Neural cell (in vitro differentiated cells): ENCODE data around the gene PCNX2. TPM values are rescaled to one million over a fixed set of nuclear protein-coding genes. Genes with fewer than 3 reads are reported as not detected.

ENCODE experiments used
- H2AFZ ChIP-seq: fragments of 200-600, 300-800 bp; sonication (generic), shearing (Covaris generic); 2 replicates; pipeline ENCODE4 v1.6.0; 2014; ENCODE audit warnings: low read depth, mild to moderate bottlenecking, antibody characterized with exemption, low read length, moderate library complexity
- H3F3A ChIP-seq: fragments of 200-600 bp; shearing (Covaris generic); 2 replicates; pipeline ENCODE4 v1.6.1; 2016; ENCODE audit warnings: mild to moderate bottlenecking, moderate library complexity, mixed read lengths, antibody characterized with exemption, low read length; ENCODE audit not compliant: insufficient read depth, poor library complexity, severe bottlenecking
- H3K27ac ChIP-seq: fragments of 200-600, 300-800 bp; sonication (generic), shearing (Covaris generic); 2 replicates; pipeline ENCODE4 v1.5.1; 2014; ENCODE audit warnings: mild to moderate bottlenecking, low read length, moderate library complexity
- H3K27me3 ChIP-seq: fragments of 300-800, 200-600 bp; sonication (generic), shearing (Covaris generic); 2 replicates; pipeline ENCODE4 v1.6.0; 2014; ENCODE audit warnings: mild to moderate bottlenecking, low read depth, low read length, moderate library complexity; ENCODE audit not compliant: insufficient read depth
- H3K36me3 ChIP-seq: fragments of 300-800, 200-600 bp; sonication (generic), shearing (Covaris generic); 2 replicates; pipeline ENCODE4 v1.5.1; 2014; ENCODE audit warnings: mild to moderate bottlenecking, antibody characterized with exemption, low read length, moderate library complexity; ENCODE audit not compliant: insufficient read depth
- H3K4me2 ChIP-seq: fragments of 300-800, 200-600 bp; sonication (generic), shearing (Covaris generic); 2 replicates; pipeline ENCODE4 v1.6.0; 2014; ENCODE audit warnings: mild to moderate bottlenecking, low read length
- H3K4me3 ChIP-seq: fragments of 300-800, 200-600 bp; sonication (generic), shearing (Covaris generic); 2 replicates; pipeline ENCODE4 v1.5.1; 2014; ENCODE audit warnings: mild to moderate bottlenecking, low read length, moderate library complexity
- H3K79me2 ChIP-seq: fragments of 200-600 bp; shearing (Covaris generic); replicated peaks from 2 replicates; pipeline ENCODE4 v1.6.0; 2014; ENCODE audit warnings: mild to moderate bottlenecking, low read length, moderate library complexity; ENCODE audit not compliant: insufficient read depth
- H3K9ac ChIP-seq: fragments of 300-800, 200-600 bp; sonication (generic), shearing (Covaris generic); 2 replicates; pipeline ENCODE4 v1.6.1; 2016; ENCODE audit warnings: mild to moderate bottlenecking, low read length, mixed read lengths
- H3K9me2 ChIP-seq: fragments of 200-600 bp; shearing (Covaris generic); 2 replicates; pipeline ENCODE4 v1.6.1; 2016; ENCODE audit warnings: mild to moderate bottlenecking, low read length, mixed read lengths; ENCODE audit not compliant: insufficient read depth
- H3K9me3 ChIP-seq: fragments of 200-600, 300-800 bp; sonication (generic), shearing (Covaris generic); 2 replicates; pipeline ENCODE4 v1.6.1; 2016; ENCODE audit warnings: mild to moderate bottlenecking, mixed run types, low read length, moderate library complexity, mixed read lengths
- H4K20me1 ChIP-seq: fragments of 200-600 bp; shearing (Covaris generic); 2 replicates; pipeline ENCODE4 v1.6.1; 2016; ENCODE audit warnings: mild to moderate bottlenecking, mixed run types; ENCODE audit not compliant: insufficient read depth
- CTCF ChIP-seq: fragments of 450-650 bp; IDR thresholded peaks from 2 replicates; pipeline ENCODE4 v1.5.1; 2014; ENCODE audit warnings: antibody characterized with exemption, mild to moderate bottlenecking, moderate library complexity; ENCODE audit not compliant: poor library complexity, severe bottlenecking
- EP300 ChIP-seq: fragments of 450-650 bp; conservative IDR thresholded peaks from 2 replicates; pipeline ENCODE4 v1.6.1; 2014; ENCODE audit warnings: antibody characterized with exemption, mild to moderate bottlenecking, moderate library complexity; ENCODE audit not compliant: poor library complexity, severe bottlenecking
- EZH2 ChIP-seq: fragments of 200-600, 300-800 bp; shearing (Covaris generic), sonication (generic); IDR thresholded peaks from 2 replicates; pipeline ENCODE4 v1.6.1; 2014; ENCODE audit warnings: antibody characterized with exemption, low read length, borderline replicate concordance, mild to moderate bottlenecking; ENCODE audit not compliant: insufficient read depth, poor library complexity, severe bottlenecking
- MXI1 ChIP-seq: fragments of 450-650 bp; conservative IDR thresholded peaks from 2 replicates; pipeline ENCODE4 v1.6.1; 2014; ENCODE audit warnings: antibody characterized with exemption, mild to moderate bottlenecking; ENCODE audit not compliant: poor library complexity, severe bottlenecking
- POLR2AphosphoS5 ChIP-seq: IDR thresholded peaks from 2 replicates; pipeline ENCODE4 v1.6.1; 2012
- RAD21 ChIP-seq: fragments of 450-650 bp; conservative IDR thresholded peaks from 2 replicates; pipeline ENCODE4 v1.6.1; 2014; ENCODE audit warnings: antibody characterized with exemption, mild to moderate bottlenecking, moderate library complexity
- REST ChIP-seq: IDR thresholded peaks from 2 replicates; pipeline ENCODE4 v1.6.1; 2012; ENCODE audit warnings: borderline replicate concordance
- SMC3 ChIP-seq: fragments of 450-650 bp; conservative IDR thresholded peaks from 2 replicates; pipeline ENCODE4 v1.6.1; 2014; ENCODE audit warnings: antibody characterized with exemption, mild to moderate bottlenecking, moderate library complexity; ENCODE audit not compliant: poor library complexity
- TAF1 ChIP-seq: IDR thresholded peaks from 2 replicates; pipeline ENCODE4 v1.6.1; 2012; ENCODE audit warnings: low read depth
- polyA plus RNA-seq: library from polyadenylated mRNA; depleted of rRNA; stranded (reverse); fragments of >200 nt; gene quantifications from 2 replicates; pipeline ENCODE4 v1.2.3, GENCODE V29; 2014

The PCNX2 gene
- polyA plus RNA-seq, 1 donor from 2014 or later = 17.2 TPM

GRCh38 chr1:232938926-232939325 lies 356.6 kb downstream of the PCNX2 start:
- H4K20me1 ChIP-seq = no peaks in the 10 kb centered on the region
- H3K9me3 ChIP-seq = no peaks in the 10 kb centered on the region
- no peak overlapping the region for H3K27ac ChIP-seq
- H3K27me3 ChIP-seq = no peaks in the 10 kb centered on the region
- no peaks in the 10 kb centered on the region for H3F3A ChIP-seq
- no peak overlapping the region for H3K9ac ChIP-seq
- H2AFZ ChIP-seq = no peak overlapping the region
- H3K79me2 ChIP-seq = no peaks in the 10 kb centered on the region
- no peaks in the 10 kb centered on the region for H3K9me2 ChIP-seq
- no peak overlapping the region for H3K4me2 ChIP-seq
- no peaks in the 10 kb centered on the region for H3K36me3 ChIP-seq
- no peak overlapping the region for H3K4me3 ChIP-seq
- TF ChIP-seq EP300 (no peak), TAF1 (no peak), SMC3 (no peak), RAD21 (no peak), MXI1 (no peak)

GRCh38 chr1:232937741-232938375 lies 357.7 kb downstream of the PCNX2 start:
- no peaks in the 10 kb centered on the region for H3F3A ChIP-seq
- H3K9me3 ChIP-seq = no peaks in the 10 kb centered on the region
- no peak overlapping the region for H3K4me2 ChIP-seq
- H3K9ac ChIP-seq = no peak overlapping the region
- TF ChIP-seq CTCF (no peak), POLR2AphosphoS5 (no peak), MXI1 (no peak), REST (no peak), TAF1 (no peak), EP300 (no peak), RAD21 (no peak), EZH2 (no peak), SMC3 (no peak)
- H2AFZ ChIP-seq = no peak overlapping the region
- H3K79me2 ChIP-seq = no peaks in the 10 kb centered on the region
- H3K27me3 ChIP-seq = no peaks in the 10 kb centered on the region
- H3K4me3 ChIP-seq = no peak overlapping the region
- H3K36me3 ChIP-seq = no peaks in the 10 kb centered on the region
- no peaks in the 10 kb centered on the region for H3K9me2 ChIP-seq
- no peaks in the 10 kb centered on the region for H4K20me1 ChIP-seq
- H3K27ac ChIP-seq = no peak overlapping the region
